ENCODE data around the gene DTD1.

DTD1 gene

GRCh38 chr20:18796282-18796833, 208.5 kb downstream of the DTD1 start:
- no peak for DNase-seq

- DNase-seq: no peak
Measured at GRCh38 chr20:18801516-18801915, 213.7 kb downstream of the DTD1 start.

DNA sequence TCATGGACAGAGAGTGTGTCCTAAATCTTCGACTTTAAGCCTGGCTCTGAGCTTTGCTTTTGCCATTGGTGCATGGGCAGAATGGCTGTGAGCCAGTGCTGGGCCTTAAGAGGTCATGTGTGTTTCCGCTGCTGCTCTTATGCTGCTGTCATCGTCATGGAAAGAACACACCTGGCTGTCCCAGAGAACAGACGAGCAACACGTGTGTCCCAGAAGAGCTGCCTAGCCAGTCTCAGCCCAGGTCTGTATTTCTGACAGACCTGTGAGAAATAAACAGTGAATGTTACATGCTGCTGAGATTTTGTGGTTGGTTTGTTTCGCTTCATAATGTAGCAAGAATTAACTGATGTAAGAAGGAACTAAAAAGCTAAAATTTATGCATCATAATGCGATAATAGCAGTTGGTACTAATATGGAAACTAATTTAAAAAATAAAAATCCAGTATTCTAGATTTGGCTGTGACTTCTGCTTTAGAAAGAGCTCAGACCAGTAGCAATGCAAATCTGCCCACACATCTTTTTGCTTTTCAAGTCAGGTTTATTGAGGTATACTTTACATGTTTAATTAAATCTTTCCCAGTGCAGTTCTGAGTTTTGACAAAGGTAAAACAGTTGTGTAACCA, 214.3 kb downstream of the DTD1 start:
- DNase-seq: no peak

- no peak for DNase-seq
Measured at GRCh38 chr20:18805881-18806280, 218.0 kb downstream of the DTD1 start.

DNA sequence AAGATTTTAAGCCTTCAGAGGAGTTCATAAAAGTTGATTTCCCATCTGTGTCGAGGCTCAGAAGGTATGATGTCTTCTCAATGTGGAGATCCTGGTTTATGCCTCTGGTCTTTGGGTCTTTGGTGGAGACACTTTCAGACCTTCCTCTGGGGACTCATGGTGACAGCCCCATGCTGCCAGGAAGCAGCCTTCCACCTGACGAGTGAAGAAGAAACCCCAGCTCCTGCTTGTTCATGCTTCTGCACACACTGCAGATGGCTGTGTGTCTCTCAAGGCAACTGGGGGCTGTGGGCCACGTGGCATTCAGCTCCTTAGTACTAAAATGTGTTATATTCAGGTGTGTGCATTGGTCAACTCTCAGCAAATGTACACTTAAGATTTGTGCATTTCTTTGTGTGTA, 220.9 kb downstream of the DTD1 start:
- no peak for DNase-seq

DNA sequence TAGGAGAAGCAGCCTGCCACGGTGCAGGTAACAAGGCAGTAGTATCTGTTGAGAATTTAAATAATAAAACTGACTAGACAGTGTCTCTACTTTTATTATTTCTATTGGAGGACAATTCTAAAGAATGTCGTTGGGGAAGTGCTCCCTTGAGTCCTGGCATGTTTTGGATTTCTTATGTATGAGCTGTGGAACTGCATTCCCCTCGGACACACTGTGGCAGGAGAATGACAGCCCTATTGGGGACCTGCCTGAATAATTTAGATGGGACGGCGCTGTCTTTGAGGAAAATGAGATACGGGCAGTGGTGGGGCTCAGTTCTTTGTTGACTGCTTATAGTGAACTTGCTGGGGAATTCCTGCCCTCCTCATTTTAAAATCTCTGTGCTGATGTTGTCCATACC, 223.3 kb downstream of the DTD1 start:
- DNase-seq: no peak

DNA sequence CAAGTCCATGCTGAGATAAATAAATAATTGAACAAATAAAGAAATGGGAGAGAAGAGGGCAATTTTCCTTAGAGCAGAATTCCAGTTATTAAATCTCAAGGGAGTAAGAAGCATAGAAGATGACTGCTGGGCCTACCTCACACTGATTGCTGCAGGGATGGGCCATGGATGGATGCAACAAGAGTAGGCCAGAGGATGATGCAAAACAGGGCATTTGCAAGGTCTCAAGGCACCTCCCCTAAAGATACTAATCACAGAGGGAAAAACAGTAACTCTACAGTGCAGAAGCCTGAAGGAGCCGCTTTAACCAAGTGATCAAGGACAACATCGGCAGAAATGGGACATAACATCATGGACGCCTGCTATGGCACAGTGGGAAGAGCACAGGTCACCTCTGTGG, 224.1 kb downstream of the DTD1 start:
- DNase-seq: no peak

GRCh38 chr20:18813483-18813882, 225.6 kb downstream of the DTD1 start, which contains the start of gene SCP2D1:
Gene SCP2D1, plus strand, starts transcription at chr20:18813783. Its CDS starts 33 bp downstream, at chr20:18813816.
- DNase-seq: no peak

- no peak for DNase-seq
Measured at GRCh38 chr20:18815194-18815942, 227.5 kb downstream of the DTD1 start.

All from NCI-H526 (cell line).